GM18526 (cell line): ENCODE measurements around the gene STAT6.

Experiments
- POLR2A ChIP-seq: IDR thresholded peaks from 3 replicates; pipeline ENCODE4 v1.6.1; 2011; ENCODE audit not compliant: insufficient read length; ENCODE audit errors: extremely low read depth

Gene STAT6

GRCh38 chr12:57069523-57069922 is 41.6 kb downstream of the STAT6 start:
- no peak for TF ChIP-seq POLR2A

DNA sequence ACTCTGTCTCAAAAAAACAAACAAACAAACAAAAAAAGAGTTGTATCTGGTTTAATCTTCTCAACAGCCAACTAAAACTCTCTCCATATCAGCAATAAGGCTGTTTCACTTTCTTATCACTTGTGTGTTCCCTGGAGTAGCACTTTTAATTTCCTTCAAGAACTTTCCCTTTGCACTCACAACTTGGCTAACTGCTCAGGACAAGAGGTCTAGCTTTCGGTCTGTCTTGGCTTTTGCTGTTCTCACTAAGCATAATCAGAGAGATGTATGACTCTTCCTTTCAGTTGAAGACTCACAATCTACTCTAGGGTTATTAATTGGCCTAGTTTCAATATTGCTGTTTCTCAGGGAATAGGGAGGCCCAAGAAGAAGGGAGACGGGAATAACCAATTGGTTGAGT is 44.9 kb downstream of the STAT6 start:
- no peak for TF ChIP-seq POLR2A

DNA sequence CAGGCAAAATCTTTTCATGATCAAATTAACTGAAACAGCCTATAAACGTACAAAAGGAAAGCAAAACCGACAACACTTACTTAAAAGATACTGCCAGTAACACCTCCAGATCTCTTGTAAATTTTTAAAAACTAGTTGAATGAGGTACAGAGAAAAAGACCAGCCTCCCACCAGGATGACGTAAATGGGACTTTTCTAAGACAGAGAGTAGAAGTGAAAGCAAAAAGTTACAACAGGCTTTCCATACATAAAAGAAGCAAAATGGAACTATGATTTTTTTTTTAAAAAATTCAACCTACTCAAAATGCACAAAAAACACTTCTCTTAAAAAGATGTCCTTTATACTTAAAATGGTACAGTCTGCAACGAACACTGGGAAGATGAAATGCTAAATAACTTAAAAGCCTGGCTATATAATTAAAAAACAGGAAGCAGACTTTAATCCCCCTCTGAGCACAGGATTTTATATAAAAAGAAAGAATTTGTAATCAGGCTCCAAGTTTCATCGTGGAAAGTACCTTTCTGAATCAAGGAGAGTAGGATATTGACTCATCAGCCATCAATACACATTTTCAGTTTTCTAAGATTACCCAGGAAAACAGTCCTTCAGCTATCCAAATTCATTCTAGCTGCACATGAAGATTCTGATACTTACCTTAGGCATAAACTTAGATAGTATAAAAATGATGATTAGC is 47.0 kb downstream of the STAT6 start:
- no peak for TF ChIP-seq POLR2A

GRCh38 chr12:57058454-57058853 is 52.7 kb downstream of the STAT6 start:
- TF ChIP-seq POLR2A = no peak

DNA sequence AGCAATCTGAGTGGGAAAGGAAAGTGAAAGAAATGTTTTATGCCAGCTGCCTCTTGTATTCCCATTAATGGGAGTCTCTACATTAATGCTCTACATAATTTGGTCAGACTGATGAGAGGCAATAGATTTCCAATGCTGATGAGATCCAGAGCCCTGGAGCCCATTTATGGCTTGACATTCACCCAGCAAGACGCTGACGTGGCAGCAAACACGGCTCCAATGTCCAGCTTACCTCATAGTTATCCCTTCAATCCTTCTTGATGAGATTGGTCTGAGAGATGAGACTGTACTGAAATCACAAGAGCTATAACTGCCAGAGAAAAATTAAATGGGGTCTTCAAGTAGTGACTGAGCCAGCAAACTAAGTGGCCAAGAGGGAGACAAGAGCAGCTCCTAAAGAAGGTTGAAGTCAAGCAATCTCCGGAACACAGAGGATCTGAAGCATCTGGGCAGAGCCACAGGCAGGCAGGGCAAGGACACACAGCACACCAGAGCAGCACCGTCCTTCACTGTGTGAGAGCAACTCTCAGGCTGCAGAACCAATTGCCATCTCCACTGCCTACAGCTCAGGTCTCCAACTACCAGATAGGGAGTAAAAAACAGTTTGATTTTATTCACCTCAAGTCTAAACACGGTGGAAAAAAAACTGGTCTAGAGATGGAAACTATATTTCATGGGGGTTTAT is 54.0 kb downstream of the STAT6 start:
- TF ChIP-seq POLR2A = no peak

GRCh38 chr12:57055824-57056223 is 55.3 kb downstream of the STAT6 start:
- no peak for TF ChIP-seq POLR2A

- no peak for TF ChIP-seq POLR2A
Measured at GRCh38 chr12:57051011-57051410, 60.2 kb downstream of the STAT6 start.

DNA sequence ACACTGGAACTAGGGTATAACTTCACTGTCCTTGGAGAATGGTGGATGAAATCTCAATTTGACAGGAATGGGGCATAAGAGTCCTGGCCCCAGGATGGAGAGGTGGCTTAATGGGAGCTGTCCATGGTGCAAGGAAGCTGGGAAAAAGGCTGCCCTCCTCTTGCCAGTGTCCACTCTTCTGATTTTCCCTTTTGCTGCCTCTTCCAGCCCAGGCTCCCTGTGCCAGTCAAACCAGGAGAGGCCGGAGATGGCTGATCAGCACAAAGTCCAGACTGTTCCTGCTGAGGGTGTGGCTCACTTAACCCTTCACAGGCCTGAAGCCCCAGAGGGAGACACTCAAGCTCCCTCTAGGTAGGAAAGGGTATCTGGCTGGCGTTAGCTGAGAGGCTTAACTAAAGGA is 61.3 kb downstream of the STAT6 start, which contains the start of gene MYO1A:
MYO1A (minus strand) TSS at position 240 of the 400 bp plus-strand sequence. CDS start 1,806 bp downstream, outside the sequence.
- no peak for TF ChIP-seq POLR2A

- TF ChIP-seq POLR2A = no peak
Measured at GRCh38 chr12:57049119-57049446, 62.1 kb downstream of the STAT6 start.

- no peak for TF ChIP-seq POLR2A
Measured at GRCh38 chr12:57048423-57049118, 62.6 kb downstream of the STAT6 start.

DNA sequence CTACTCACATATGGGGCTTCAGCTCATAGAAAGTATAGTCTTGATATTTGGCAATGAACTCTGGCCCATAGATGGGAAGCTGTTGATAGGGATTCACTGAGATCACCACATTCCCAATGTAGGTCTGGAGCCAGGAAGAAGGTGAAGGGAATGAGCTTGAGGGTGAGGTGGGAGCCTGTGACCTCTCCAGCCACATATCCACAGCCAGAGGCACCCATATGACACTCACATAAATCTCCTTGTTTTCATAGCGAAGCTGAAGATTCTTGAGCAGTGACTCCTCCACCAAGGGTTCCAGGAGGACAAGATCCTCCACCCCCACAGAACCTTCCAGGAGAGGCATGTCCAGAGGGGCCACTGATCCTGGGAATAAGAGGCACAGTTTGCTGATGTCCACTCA is 63.2 kb downstream of the STAT6 start:
- no peak for TF ChIP-seq POLR2A

DNA sequence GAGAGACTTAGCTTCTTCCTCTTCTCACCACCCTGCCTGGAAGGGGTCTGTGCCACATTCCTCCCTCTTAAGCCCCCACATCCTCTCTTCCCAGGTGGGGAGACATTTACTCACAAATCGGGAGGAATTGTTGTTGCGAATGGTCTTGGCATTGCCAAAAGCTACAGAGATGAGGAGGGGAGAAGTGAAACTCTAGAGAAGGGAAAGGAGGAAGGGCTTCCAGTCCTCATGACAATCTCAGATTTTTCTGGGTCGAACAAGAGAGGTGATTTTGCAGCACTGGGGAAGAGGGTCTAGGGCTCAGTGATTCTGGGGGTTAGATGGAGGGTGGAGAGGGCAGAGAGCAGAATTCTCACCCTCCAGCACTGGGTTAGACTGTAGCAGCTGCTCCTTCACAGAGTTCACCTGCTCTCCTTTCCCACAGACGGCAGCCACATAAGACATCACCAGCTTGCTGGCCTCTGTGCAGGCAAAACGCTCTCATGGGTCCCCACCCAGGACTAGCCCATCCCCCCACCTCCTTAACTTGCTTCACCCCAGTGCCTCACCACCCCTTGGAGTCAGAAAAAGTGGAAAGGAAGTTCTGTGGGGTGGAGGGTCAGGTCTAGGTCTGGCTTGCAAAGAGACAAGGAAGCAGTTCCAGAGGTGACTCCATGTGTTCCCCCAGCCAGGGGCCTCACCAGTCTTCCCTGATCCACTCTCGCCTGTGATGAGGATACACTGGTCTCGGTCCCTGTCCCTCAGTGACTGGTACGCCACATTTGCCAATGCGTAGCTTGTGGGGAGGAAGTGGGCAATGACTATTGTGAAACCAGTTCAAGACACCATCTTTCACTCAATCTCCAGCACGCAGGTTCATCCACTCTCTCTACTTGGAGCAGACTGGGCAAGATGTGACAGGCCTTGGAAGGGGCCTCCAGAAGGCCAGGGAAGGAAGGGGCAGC is 63.9 kb downstream of the STAT6 start:
- no peak for TF ChIP-seq POLR2A

GRCh38 chr12:57046086-57046791 is 64.9 kb downstream of the STAT6 start:
- TF ChIP-seq POLR2A = no peak
